Colonic mucosa (tissue), 4 donors: ENCODE measurements around the gene SARDH. TPM values are rescaled to one million over a fixed set of nuclear protein-coding genes. Genes with fewer than 3 reads are reported as not detected.

ENCODE experiments used
- DNase-seq: peaks from one replicate; pipeline ENCODE4 v3.0.0-alpha.2; 2020
- H3K27ac ChIP-seq: fragments of 200-600 bp; one replicate; pipeline ENCODE4 v1.8.0; 2021
- H3K27me3 ChIP-seq: fragments of 200-600 bp; one replicate; pipeline ENCODE4 v1.8.0; 2021
- H3K36me3 ChIP-seq: fragments of 200-600 bp; one replicate; pipeline ENCODE4 v1.8.0; 2021
- H3K4me1 ChIP-seq: fragments of 200-600 bp; one replicate; pipeline ENCODE4 v1.8.0; 2021; ENCODE audit warnings: mild to moderate bottlenecking
- H3K4me3 ChIP-seq: fragments of 200-600 bp; one replicate; pipeline ENCODE4 v1.8.0; 2021
- H3K9ac ChIP-seq, 2 donors: one replicate each; pipeline ENCODE4 v1.7.0; 2013; ENCODE audit warnings: control low read depth in 2 of 2, low read depth in 2 of 2, low read length in 2 of 2
- H3K9me3 ChIP-seq: fragments of 200-600 bp; one replicate; pipeline ENCODE4 v1.8.0; 2021
- intact Hi-C: fragments of 100-400 bp; cut with DNase I; formaldehyde crosslinking; loops from one replicate; pipeline ENCODE4 v1.14.1; 2022
- total RNA-seq, 2 donors: library from RNA; stranded (reverse); fragmentation: NEBNext Ultra II Directional in 1 of 2; extraction: Animal tissue kit (Norgen Biotek cat#: 25700) in 1 of 2; gene quantifications; one replicate each; pipeline ENCODE4 v1.2.1, GENCODE V29; 2021
- TF ChIP-seq, protein P1 (sequence below): fragments of 200-600 bp; IDR thresholded peaks from one replicate; pipeline ENCODE4 v1.8.0; 2022; ENCODE audit warnings: antibody characterized with exemption, mild to moderate bottlenecking
- donor health status: healthy.
- donor health status: DM: no; HTN: no; CAD: no.
- donor health status: DM: no; HTN: no; CAD: no.

SARDH gene, protein sequence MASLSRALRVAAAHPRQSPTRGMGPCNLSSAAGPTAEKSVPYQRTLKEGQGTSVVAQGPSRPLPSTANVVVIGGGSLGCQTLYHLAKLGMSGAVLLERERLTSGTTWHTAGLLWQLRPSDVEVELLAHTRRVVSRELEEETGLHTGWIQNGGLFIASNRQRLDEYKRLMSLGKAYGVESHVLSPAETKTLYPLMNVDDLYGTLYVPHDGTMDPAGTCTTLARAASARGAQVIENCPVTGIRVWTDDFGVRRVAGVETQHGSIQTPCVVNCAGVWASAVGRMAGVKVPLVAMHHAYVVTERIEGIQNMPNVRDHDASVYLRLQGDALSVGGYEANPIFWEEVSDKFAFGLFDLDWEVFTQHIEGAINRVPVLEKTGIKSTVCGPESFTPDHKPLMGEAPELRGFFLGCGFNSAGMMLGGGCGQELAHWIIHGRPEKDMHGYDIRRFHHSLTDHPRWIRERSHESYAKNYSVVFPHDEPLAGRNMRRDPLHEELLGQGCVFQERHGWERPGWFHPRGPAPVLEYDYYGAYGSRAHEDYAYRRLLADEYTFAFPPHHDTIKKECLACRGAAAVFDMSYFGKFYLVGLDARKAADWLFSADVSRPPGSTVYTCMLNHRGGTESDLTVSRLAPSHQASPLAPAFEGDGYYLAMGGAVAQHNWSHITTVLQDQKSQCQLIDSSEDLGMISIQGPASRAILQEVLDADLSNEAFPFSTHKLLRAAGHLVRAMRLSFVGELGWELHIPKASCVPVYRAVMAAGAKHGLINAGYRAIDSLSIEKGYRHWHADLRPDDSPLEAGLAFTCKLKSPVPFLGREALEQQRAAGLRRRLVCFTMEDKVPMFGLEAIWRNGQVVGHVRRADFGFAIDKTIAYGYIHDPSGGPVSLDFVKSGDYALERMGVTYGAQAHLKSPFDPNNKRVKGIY
- total RNA-seq: 1 to 10 TPM in 1 of 2 donors, under 1 TPM in 1; 0.66 to 1.3 TPM

DNA sequence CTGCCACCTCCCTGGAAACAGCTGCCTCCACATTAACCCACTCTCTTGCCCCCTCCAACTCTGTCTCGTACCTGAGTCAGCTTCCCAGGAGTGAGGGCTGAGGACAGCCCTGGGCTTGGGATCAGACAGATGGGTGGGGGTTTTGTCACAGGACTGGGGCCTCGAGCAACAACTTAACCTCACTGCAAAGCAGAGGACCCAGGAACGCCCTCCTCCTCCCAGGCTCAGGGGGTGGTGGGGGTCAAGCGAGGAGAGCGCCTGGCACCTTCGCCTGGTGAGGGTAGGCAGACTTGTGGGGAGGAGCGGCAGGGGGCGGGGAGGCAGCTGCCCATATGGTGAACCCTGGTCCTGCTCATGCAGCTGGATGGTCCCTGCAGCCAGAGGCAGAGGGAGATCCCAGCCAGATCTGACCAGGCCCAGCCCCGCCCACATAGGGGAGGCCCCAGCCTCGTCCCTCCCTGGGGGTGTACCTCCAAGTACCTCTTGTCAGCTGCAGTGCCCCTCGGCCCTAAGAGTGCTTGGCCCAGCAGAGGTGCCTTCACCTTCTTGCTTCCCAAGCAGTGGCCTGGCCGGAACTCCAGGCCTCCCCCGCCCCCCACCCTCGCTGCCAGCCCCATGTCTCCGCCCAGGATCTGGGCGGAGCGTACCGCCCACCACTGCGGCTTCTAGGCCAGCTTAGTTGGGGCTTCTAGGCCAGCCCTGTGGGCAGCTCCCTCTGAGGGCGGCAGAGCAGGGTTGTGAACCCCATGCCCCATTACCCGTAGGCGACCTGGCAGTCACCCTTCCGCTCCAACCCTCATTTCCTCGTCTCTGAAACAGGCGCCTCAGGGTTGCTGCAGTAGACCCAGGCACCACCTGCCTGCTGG lies at the start of gene SARDH:
Gene SARDH, minus strand, starts transcription at position 579 of the 866 bp plus-strand sequence. CDS start 4,179 bp downstream, outside the sequence.
- intact Hi-C loops: no loop called here
- Histone ChIP-seq H3K4me1 (peaks cover 6% of the 10 kb centered on the region), H3K9ac (peak within 1 kb of the TSS; percentile 29 to 69), H3K9me3 (no peaks in the 10 kb centered on the region), H3K4me3 (peak within 1 kb of the TSS; percentile 36), H3K36me3 (no peaks in the 10 kb centered on the region), H3K27ac (no peak within 1 kb of the TSS), H3K27me3 (no peaks in the 10 kb centered on the region)
- TF ChIP-seq, protein P1, sequence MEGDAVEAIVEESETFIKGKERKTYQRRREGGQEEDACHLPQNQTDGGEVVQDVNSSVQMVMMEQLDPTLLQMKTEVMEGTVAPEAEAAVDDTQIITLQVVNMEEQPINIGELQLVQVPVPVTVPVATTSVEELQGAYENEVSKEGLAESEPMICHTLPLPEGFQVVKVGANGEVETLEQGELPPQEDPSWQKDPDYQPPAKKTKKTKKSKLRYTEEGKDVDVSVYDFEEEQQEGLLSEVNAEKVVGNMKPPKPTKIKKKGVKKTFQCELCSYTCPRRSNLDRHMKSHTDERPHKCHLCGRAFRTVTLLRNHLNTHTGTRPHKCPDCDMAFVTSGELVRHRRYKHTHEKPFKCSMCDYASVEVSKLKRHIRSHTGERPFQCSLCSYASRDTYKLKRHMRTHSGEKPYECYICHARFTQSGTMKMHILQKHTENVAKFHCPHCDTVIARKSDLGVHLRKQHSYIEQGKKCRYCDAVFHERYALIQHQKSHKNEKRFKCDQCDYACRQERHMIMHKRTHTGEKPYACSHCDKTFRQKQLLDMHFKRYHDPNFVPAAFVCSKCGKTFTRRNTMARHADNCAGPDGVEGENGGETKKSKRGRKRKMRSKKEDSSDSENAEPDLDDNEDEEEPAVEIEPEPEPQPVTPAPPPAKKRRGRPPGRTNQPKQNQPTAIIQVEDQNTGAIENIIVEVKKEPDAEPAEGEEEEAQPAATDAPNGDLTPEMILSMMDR: no peak
- peak; percentile 45 for DNase-seq

DNA sequence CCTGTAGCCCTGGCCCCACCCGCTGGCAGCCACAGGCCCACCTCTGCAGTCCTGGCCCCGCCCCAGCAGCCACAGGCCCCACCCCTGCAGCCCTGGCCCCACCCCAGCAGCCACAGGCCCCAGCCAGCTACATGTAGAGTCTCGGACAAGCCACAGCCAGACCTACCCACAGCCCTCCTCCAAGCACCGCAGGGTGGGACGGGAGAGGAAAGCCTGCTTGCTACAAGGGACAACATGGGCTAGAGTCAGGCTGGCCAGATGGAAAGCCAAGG lies 49.5 kb upstream of the SARDH start:
- H3K36me3 ChIP-seq: no peaks in the 10 kb centered on the region
- intact Hi-C loops: no loop called here
- TF ChIP-seq, protein P1: no peak

DNA sequence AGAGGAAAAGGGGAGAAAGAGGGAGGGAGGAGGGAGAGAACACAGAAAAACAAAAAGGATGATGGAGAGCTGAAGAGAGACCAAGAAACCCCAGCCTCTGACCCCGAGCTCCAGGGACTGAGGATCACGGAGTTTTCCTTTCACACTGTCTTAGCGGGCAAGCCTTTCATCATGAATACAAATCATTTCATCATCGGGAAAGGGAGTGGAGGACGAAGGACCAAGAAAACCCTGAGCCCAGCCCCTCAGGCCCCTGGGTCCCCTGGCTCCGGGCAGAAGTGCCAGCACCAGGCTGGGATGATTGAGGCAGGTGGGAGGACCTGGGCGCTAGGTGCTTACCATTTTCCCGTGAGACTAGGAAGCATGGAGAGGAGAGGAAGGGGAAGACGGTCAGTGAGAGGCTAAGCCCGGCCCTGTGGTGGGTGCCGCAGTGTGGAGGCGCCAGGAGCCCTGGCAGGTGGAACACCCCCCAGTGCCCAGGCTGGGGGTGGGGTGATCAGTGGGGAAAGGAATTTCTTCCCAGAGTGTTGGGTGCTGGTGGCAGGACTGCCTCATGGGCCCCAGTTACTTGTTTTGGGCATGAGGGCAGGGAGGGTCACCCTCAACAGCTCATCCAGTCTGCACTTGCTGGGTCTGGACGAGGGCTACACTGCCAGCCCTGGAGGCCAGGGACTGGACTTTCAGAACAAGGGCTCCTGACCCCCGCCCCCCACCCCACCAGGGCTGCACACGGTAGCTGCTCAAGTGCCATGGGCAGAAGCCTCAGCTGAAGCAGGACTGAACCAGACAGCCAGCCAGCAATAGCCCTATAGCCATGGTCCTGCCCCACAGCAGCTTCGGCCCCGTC lies 49.0 kb upstream of the SARDH start:
- H3K36me3 ChIP-seq: no peaks in the 10 kb centered on the region
- H3K9ac ChIP-seq: peak overlapping the region in 1 of 2 donors; percentile 24
- peaks cover 17% of the 10 kb centered on the region for H3K4me1 ChIP-seq
- TF ChIP-seq, protein P1: no peak
- no peak for DNase-seq
- no peak overlapping the region for H3K27ac ChIP-seq
- H3K27me3 ChIP-seq: no peaks in the 10 kb centered on the region
- H3K4me3 ChIP-seq: no peak overlapping the region
- no peaks in the 10 kb centered on the region for H3K9me3 ChIP-seq
- intact Hi-C loops: no loop called here

More for the DNA sequence above, 49.5 kb upstream of the SARDH start:
- peak; percentile 76 for DNase-seq
- Histone ChIP-seq H3K27ac (no peak overlapping the region), H3K4me1 (peaks cover 18% of the 10 kb centered on the region), H3K9ac (no peak overlapping the region), H3K27me3 (no peaks in the 10 kb centered on the region), H3K9me3 (no peaks in the 10 kb centered on the region), H3K4me3 (no peak overlapping the region)

DNA sequence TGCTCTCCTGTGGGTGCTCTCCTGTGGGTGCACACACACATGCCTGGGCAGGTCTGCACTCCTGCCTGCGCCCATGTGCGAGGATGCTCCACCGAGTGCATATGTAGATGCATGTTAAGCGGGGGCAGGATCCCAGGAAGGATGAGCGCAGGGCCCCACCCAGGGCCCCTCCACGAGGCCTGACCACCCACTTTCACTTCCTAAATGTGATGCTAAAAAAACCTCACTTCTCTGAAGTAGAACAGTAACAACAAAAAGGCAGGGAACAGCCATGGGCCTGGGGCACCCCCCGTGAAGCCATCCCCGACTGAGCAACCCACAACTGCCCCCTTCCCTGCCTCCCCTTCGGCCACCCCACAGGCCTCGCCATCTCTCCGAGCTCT lies 48.2 kb upstream of the SARDH start:
- intact Hi-C loops: no loop called here
- no peaks in the 10 kb centered on the region for H3K36me3 ChIP-seq

More for the DNA sequence above, 48.2 kb upstream of the SARDH start:
- no peak overlapping the region for H3K27ac ChIP-seq
- H3K27me3 ChIP-seq: no peaks in the 10 kb centered on the region
- no peaks in the 10 kb centered on the region for H3K9me3 ChIP-seq
- H3K9ac ChIP-seq: no peak overlapping the region
- TF ChIP-seq, protein P1: no peak
- peaks cover 17% of the 10 kb centered on the region for H3K4me1 ChIP-seq
- no peak for DNase-seq
- no peak overlapping the region for H3K4me3 ChIP-seq
